SJCRH30 (cell line): ENCODE measurements around the gene RXRG. TPM values are rescaled to one million over a fixed set of nuclear protein-coding genes. Genes with fewer than 3 reads are reported as not detected.
"Not testable (repeated sequence)": the region's sequence is repeated elsewhere in the genome, so short reads cannot be mapped to it uniquely, and the experiment has no call there.

Source experiments
- DNase-seq, 2 experiments: peaks; one replicate each; pipeline ENCODE4 v3.0.0-alpha.2; 2015 to 2020
- H3K27ac ChIP-seq: fragments of 250-450 bp; sonication (Bioruptor Pico); 2 replicates; pipeline ENCODE4 v1.5.1; 2020; ENCODE audit warnings: mild to moderate bottlenecking, moderate library complexity
- H3K27me3 ChIP-seq: fragments of 250-450 bp; sonication (Bioruptor Pico); 2 replicates; pipeline ENCODE4 v1.5.1; 2020; ENCODE audit warnings: mild to moderate bottlenecking, moderate library complexity
- H3K36me3 ChIP-seq: fragments of 250-450 bp; sonication (Bioruptor Pico); 2 replicates; pipeline ENCODE4 v1.5.1; 2020; ENCODE audit warnings: mild to moderate bottlenecking, moderate library complexity
- H3K4me1 ChIP-seq: fragments of 250-450 bp; sonication (Bioruptor Pico); 2 replicates; pipeline ENCODE4 v1.5.1; 2020; ENCODE audit warnings: mild to moderate bottlenecking, moderate library complexity
- H3K4me3 ChIP-seq: fragments of 250-450 bp; sonication (Bioruptor Pico); 2 replicates; pipeline ENCODE4 v1.5.1; 2020; ENCODE audit warnings: mild to moderate bottlenecking, moderate library complexity
- H3K9me3 ChIP-seq: fragments of 250-450 bp; sonication (Bioruptor Pico); replicated peaks from 2 replicates; pipeline ENCODE4 v1.5.1; 2020; ENCODE audit warnings: mild to moderate bottlenecking, moderate library complexity
- total RNA-seq: library from RNA; depleted of rRNA; stranded (reverse); fragments of >200 nt; shearing (Covaris generic); gene quantifications from 2 replicates; pipeline ENCODE4 v1.2.3, GENCODE V29; 2014

The RXRG gene
- total RNA-seq, 1 experiment from 2014 or later = 13.4 TPM

DNA sequence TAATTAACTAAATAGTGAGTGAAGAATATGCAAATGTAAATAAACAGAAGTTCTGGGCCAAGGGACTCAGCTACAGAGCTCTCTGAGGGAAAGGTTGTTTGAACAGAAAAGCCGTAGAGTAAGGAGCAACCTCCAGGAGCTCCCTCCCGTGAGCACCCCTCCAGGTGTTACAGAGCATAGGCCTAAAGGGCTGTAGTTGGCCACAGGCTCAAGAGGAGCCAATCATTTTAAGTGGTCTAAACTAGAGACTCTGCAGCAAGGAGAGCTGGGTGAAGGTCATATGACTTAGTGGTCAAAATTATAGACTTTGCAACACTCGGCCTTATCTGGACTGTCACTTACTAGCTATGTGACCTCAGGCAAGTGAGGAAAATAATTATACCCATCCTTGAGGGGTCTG lies 19.1 kb upstream of the RXRG start:
- DNase-seq = no peak
- H3K4me1 ChIP-seq = no peaks in the 10 kb centered on the region
- no peaks in the 10 kb centered on the region for H3K9me3 ChIP-seq
- H3K27me3 ChIP-seq = no peaks in the 10 kb centered on the region
- H3K36me3 ChIP-seq = no peaks in the 10 kb centered on the region
- no peak overlapping the region for H3K4me3 ChIP-seq
- H3K27ac ChIP-seq = no peak overlapping the region

DNA sequence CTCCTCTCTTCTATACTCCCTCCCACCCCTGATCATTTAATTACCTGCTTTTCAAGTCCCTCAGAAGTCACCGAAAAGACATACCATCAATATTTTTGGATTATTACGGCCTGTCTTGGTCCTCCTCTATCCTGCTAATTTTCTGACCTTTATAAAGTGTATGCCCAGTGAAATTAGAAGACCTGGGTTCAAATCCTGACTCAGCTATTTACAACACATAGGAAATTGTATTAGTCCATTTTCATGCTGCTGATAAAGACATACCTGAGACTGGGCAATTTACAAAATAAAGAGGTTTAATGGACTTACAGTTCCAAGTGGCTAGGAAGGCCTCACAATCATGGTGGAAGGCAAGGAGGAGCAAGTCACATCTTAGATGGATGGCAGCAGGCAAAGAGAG lies 14.8 kb upstream of the RXRG start:
- not testable (repeated sequence) for H3K27me3 ChIP-seq, H3K4me1 ChIP-seq, DNase-seq, H3K36me3 ChIP-seq, H3K27ac ChIP-seq, H3K4me3 ChIP-seq, H3K9me3 ChIP-seq

DNA sequence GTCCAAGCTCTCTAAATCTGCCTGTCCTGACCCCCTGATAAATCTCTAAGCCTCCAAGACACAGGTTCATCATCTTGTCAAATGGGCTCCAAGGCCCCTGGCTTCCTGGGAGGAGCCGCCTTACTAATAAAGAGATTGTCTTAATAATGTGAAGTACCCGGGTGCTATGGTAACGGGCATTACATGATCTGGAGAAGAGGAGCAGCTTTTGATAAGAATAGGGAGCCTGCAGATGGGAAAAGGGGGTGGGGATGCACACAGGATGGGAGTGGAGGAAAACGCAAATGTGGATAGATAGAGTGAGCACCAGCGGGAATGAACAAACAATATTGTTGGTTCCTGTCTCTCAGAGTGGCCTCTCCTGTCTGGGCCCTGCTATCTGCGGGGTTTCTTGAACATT lies 11.9 kb upstream of the RXRG start:
- H3K4me1 ChIP-seq = peaks cover 34% of the 10 kb centered on the region
- no peak for DNase-seq
- no peaks in the 10 kb centered on the region for H3K27me3 ChIP-seq
- H3K27ac ChIP-seq = no peak overlapping the region
- H3K9me3 ChIP-seq = no peaks in the 10 kb centered on the region
- no peak overlapping the region for H3K4me3 ChIP-seq
- H3K36me3 ChIP-seq = no peaks in the 10 kb centered on the region

DNA sequence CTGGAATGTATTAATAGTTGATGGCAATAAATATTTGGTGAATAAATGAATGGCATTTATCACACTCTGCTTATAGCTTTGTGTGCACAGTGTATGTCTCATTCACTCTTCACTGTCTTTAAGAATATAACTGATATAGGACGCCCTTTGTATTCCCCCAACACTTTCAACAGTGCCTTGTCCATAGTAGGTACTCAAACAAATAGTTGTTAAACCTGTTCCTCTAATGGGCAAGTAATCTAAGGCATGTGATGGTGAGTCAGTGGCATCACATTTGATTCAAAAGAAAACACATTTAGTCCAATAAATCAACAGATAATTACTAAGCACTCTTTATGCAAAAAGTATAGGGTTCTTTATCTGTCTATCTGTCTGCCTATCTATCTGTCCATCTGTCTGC lies 11.2 kb upstream of the RXRG start:
- Histone ChIP-seq H3K4me3 (no peak overlapping the region), H3K27me3 (no peaks in the 10 kb centered on the region), H3K9me3 (no peaks in the 10 kb centered on the region), H3K4me1 (peaks cover 34% of the 10 kb centered on the region), H3K36me3 (no peaks in the 10 kb centered on the region), H3K27ac (no peak overlapping the region)
- DNase-seq = no peak

DNA sequence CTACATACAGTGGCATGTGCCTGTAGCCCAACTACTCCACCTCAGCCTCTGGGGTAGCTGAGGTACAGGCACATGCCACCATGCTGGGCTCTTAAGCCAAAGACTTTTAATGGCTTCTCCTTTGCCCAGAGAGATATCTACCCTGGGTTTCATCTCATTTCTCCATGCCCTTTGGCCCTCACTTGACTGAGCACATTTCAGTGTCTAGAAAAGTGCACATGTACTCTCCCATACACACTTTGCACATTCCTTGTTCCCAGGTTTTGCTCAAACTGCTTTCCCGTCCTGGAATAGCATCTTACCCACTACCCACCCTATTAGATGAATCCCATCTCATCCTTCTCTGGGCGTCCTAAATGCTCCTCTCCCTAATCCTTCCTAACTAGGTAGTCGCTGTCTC lies 10.2 kb upstream of the RXRG start:
- Histone ChIP-seq H3K4me3 (no peak overlapping the region), H3K36me3 (no peaks in the 10 kb centered on the region), H3K9me3 (no peaks in the 10 kb centered on the region), H3K27me3 (no peaks in the 10 kb centered on the region), H3K27ac (no peak overlapping the region), H3K4me1 (peaks cover 34% of the 10 kb centered on the region)
- DNase-seq = no peak

DNA sequence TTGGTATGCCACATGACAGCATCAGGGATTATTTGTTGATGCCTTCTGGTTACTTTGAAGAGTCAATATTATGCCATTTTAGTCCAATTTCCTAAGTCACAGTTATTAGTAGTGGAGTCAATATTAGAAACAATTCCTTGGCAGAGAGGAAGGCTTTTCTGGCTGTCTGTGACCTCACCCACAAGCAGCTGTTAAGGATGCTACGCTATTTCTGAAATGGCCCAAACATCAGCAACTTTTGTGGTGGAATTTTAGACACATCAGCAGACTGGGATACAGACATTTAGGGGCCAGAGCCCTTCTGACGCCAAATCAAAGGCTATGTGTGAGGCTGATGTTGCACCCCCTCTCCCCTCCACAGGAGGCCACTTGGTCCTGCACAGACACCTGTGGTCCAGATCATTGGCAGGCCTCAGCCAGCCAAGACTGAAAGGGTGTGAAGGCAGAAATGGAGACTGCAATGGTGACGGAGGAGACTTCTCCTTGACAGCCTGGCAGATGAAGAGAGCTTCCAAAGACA lies 9.2 kb upstream of the RXRG start:
- no peaks in the 10 kb centered on the region for H3K27me3 ChIP-seq
- no peaks in the 10 kb centered on the region for H3K36me3 ChIP-seq
- no peaks in the 10 kb centered on the region for H3K9me3 ChIP-seq
- no peak overlapping the region for H3K4me3 ChIP-seq
- H3K4me1 ChIP-seq = peaks cover 40% of the 10 kb centered on the region
- peak; percentile 69 to 73 for DNase-seq
- peak overlapping the region; percentile 58 for H3K27ac ChIP-seq

DNA sequence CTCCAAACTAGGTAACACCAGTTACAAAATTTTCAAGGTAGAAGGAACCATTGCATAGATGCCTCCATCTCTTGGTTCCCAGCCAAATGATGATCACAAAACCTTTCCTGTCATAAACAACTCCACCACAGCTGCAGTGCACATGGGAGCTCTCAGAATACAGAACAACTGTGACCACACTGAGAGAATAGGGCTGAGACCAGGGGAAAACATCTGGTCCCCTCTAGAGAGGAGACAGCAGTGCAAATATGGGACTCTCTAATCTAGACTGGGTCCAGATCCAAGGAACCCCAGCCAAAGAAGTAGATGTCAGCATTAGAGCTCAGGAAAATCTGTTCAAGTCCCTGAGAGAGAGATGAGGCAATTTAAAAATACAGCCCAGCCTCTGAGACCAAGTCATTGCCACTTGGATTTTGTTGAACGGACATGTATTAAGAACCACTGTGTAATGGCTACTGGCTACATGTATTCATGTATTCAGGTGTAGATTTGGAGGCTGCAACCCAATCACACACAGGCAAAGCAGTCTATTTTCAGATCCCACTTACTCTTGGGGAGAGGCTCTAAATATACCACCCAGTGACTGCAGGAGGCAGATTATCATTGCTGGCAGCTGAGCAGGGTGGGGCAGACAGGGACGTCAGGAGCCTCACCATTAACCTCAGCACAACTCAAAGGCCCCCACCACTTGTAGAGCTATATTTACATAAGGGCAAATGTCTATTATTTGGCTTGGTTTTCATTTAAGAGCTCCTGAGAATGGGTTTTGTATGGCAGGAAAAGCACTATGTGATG lies 7.6 kb upstream of the RXRG start:
- DNase-seq = peak; percentile 60 to 76
- Histone ChIP-seq H3K36me3 (no peaks in the 10 kb centered on the region), H3K27ac (peak overlapping the region; percentile 58)

DNA sequence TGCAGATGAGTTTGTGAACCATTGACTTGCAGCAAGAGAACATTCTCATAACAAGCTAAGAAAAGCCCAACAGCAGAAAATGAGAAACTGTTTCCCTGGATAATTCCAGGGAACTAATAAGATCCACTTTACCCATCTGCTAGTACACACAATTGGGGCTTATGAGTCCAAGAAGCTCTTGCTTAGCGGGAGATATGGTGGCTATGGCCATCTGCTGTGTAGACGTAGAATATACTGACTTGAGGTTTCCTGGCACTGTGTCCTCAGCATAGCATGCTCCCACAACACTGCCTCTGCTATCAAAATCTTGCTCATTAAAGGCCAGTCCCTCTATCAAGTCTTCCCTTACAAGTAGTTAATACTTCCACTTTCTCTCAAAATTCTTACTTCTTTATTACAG lies 6.8 kb upstream of the RXRG start:
- DNase-seq = no peak
- Histone ChIP-seq H3K4me3 (no peak overlapping the region), H3K27me3 (no peaks in the 10 kb centered on the region), H3K36me3 (no peaks in the 10 kb centered on the region), H3K4me1 (peaks cover 49% of the 10 kb centered on the region), H3K9me3 (no peaks in the 10 kb centered on the region), H3K27ac (no peak overlapping the region)

More for the DNA sequence above, 7.6 kb upstream of the RXRG start:
- Histone ChIP-seq H3K4me1 (peaks cover 49% of the 10 kb centered on the region), H3K9me3 (no peaks in the 10 kb centered on the region), H3K27me3 (no peaks in the 10 kb centered on the region), H3K4me3 (no peak overlapping the region)

DNA sequence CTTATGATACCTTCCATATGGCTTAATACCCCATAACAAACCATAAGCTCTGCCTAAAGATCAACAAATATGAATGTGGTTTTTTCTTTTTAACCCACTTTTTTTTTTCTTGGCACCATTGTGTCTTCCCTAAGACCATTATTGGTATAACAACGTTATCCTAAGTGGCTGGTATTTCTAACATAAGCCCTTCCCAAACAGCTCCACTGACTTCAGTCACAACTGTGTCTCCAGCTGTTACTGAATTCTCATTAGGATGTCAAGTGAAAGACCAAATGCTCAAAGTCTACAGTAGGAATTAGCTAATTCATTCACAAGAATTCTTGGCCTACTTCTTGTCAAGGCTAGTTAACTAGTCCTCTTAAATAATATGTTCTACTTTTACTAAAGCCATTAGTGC lies 4.2 kb upstream of the RXRG start:
- H3K36me3 ChIP-seq = no peaks in the 10 kb centered on the region
- H3K4me3 ChIP-seq = no peak overlapping the region
- no peak overlapping the region; the same call in 1 of the 2 replicates for H3K27ac ChIP-seq
- H3K27me3 ChIP-seq = no peaks in the 10 kb centered on the region
- peak; percentile 51 to 85 for DNase-seq
- no peaks in the 10 kb centered on the region for H3K9me3 ChIP-seq
- peaks cover 42% of the 10 kb centered on the region for H3K4me1 ChIP-seq

DNA sequence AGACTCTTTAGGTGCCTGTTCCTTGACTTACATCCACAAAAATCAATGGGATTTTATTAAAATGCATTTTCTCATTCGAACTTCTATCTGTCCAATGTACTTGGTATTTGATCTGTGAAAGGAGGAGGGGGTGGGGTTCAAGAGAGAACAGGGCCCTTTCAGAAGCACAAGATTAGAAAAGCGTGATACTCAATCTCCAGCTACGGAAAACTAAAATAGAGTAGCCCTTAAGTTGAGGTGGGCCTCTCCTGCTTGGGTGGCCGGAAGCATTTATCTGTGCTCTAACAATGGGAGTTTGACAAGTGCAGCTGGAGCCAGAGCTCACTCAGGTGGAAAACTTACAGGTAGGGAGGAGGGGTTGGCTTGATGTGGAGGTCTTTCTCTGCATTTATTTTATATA lies 462 bp upstream of the RXRG start:
- Histone ChIP-seq H3K4me1 (peaks cover 21% of the 10 kb centered on the region), H3K27me3 (no peaks in the 10 kb centered on the region), H3K36me3 (no peaks in the 10 kb centered on the region), H3K9me3 (no peaks in the 10 kb centered on the region), H3K27ac (peak overlapping the region; percentile 61), H3K4me3 (peak overlapping the region; percentile 63)
- no peak for DNase-seq

DNA sequence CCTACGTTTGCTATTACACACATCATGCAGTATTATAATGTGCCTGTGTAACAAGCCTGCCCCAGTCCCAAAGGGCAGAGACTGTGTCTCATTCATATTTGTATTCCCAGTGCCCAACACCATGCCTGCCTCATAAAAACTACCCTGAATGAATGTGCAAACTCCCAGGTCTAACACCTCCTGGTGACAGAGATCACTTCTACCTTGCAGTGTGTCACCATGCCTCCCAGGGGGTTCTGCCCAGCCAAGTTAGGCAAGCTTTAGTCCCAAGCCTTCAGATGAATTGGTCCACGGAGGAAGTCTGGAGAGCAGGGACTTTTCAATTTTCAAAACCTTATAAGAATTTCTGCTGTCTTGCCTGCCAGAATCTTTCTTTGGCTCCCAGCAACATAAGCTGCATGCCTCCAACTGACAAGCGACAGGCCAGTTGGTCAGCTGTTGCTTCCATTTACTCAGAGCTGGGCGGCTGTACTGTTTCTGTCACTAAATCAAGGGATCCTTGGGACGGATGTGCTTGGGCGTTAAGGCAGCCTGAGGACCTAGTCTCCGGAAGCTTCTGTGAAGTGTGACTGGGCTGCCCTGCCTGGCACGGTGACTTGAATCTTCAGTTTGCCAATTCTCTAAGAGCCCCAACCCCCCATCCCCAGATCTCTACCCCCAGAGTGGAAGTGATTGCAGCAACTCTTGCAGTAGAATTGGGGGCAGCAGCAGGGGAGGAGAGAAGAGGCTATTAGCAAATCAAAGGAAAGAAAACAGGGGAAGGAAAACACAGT lies 1.2 kb downstream of the RXRG start:
- DNase-seq = peak; percentile 67 to 79
- H3K27ac ChIP-seq = peak overlapping the region; percentile 61

DNA sequence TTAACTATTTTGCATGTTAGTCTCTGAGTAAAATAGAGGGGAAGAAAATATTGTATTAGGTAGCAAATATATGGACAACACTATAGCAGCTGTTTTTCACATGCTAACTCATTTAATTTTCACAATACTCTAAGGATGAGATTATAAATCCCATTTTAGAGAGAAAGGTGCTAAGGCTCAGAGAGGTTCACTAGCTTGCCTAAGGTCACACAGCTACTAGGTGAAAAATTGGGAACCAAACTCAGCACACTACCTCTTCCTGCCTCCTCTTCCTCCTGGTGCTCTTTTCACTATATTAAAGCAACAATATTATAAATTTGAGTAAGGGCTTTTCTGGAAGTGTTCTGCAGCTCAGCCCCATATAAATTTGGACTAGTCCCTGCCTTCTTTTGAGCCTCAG lies 2.3 kb downstream of the RXRG start:
- Histone ChIP-seq H3K36me3 (no peaks in the 10 kb centered on the region), H3K4me1 (0 out of 2 replicates have a peak, but pooled peaks cover 6% of the 10 kb centered on the region), H3K4me3 (no peak overlapping the region), H3K27ac (no peak overlapping the region), H3K9me3 (no peaks in the 10 kb centered on the region), H3K27me3 (no peaks in the 10 kb centered on the region)
- no peak for DNase-seq

More for the DNA sequence above, 1.2 kb downstream of the RXRG start:
- Histone ChIP-seq H3K27me3 (no peaks in the 10 kb centered on the region), H3K4me3 (peak overlapping the region; percentile 63), H3K9me3 (no peaks in the 10 kb centered on the region), H3K4me1 (peaks cover 12% of the 10 kb centered on the region), H3K36me3 (no peaks in the 10 kb centered on the region)

DNA sequence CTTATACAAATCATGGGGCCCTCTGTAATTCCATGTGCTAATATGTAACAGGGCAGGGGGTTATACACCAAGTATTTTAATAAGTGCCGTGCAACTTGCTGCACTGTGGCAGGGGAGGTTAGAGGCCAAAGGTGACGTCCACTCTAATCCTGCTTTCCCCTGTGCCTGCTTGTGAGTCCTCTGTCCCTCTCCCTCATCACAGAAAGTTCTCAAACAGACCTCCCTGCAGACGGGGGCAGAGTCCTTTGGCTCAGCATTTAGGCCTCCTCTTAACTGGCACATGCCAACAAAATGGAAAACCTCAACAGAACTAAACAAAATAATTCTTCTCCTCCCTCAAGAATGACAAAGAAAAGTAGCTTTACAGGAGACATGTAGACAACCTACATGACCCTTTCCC lies 2.9 kb downstream of the RXRG start:
- H3K27me3 ChIP-seq = no peaks in the 10 kb centered on the region
- H3K9me3 ChIP-seq = no peaks in the 10 kb centered on the region
- H3K4me1 ChIP-seq = 0 out of 2 replicates have a peak, but pooled peaks cover 6% of the 10 kb centered on the region
- no peaks in the 10 kb centered on the region for H3K36me3 ChIP-seq
- no peak overlapping the region for H3K27ac ChIP-seq
- DNase-seq = no peak
- H3K4me3 ChIP-seq = no peak overlapping the region

DNA sequence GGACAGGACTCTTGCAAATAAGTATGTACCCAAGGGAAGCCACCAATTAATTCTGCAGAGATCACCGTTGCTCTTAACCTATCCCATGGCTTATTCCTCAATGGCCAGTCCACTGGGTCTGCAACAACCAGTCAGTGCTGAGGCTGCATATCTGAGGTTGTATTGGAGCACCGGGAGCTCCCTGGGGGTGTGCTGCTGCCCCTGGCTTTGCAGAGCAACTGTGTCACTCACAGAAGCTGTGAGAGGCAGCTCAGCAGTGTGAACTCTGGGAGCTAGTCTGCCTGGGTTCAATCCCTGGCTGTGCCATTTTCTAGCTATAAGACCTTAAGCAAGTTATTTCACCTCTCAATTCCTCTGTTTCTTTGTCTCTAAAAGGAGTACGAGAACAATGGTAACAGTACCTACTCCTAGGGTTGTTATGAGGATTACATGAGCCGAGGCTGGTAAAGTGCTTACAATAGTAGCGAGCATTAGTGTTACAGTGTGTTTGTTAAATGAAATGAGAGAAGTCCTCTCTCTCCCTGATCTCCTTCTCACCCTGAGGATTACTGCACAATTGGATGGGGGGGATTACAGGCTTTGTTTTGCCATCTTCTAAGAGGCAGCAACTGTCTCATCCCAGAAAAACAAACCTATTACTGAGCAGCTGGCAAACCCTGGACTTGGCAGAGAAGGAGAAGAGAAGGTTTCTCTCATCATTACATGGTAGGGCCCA lies 3.6 kb downstream of the RXRG start:
- 0 out of 2 replicates have a peak, but pooled peaks cover 6% of the 10 kb centered on the region for H3K4me1 ChIP-seq
- H3K36me3 ChIP-seq = no peaks in the 10 kb centered on the region
- H3K27me3 ChIP-seq = no peaks in the 10 kb centered on the region
- H3K27ac ChIP-seq = no peak overlapping the region
- no peaks in the 10 kb centered on the region for H3K9me3 ChIP-seq
- DNase-seq = peak in 1 of 2 experiments; percentile 25
- no peak overlapping the region for H3K4me3 ChIP-seq

DNA sequence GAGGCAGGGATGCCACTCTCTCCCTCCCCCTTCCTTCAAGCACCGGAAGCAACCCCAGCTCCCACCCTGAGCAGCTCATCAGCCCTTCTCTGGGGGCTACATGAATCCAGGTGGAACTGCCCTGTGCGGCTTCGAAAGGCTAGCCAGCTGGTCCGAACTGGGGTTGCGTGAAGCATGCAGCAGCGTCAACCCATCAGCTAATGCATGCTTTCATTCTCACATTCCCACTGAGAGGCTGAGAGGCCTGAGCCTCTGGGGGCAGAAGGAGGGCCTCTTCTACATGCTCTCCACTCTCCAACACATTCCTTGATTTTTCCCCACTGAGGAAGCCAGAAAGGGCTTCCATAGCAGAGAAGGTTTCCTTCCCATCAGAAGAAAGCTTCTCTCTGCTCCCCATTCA lies 5.6 kb downstream of the RXRG start:
- no peak overlapping the region for H3K27ac ChIP-seq
- no peak for DNase-seq
- no peak overlapping the region for H3K4me3 ChIP-seq
- no peaks in the 10 kb centered on the region for H3K27me3 ChIP-seq
- no peaks in the 10 kb centered on the region for H3K36me3 ChIP-seq
- no peaks in the 10 kb centered on the region for H3K9me3 ChIP-seq
- H3K4me1 ChIP-seq = no peaks in the 10 kb centered on the region
